Muscle layer of duodenum (tissue), 2 donors: ENCODE measurements around the gene CLASRP.

Source experiments
- H3K27ac ChIP-seq: one replicate; pipeline ENCODE4 v1.7.0; 2013; ENCODE audit warnings: mild to moderate bottlenecking, low read length
- H3K27me3 ChIP-seq: one replicate; pipeline ENCODE4 v1.7.0; 2013; ENCODE audit warnings: low read depth, mild to moderate bottlenecking, control low read depth, low read length
- H3K36me3 ChIP-seq, 2 donors: one replicate each; pipeline ENCODE4 v1.7.0; 2013; ENCODE audit warnings: low read length in 2 of 2, control low read depth in 1 of 2, mild to moderate bottlenecking in 1 of 2; ENCODE audit not compliant: insufficient read depth in 2 of 2, control insufficient read depth in 1 of 2
- H3K4me1 ChIP-seq, 2 donors: one replicate each; pipeline ENCODE4 v1.7.0; 2013; ENCODE audit warnings: low read length in 2 of 2, mild to moderate bottlenecking in 2 of 2, control low read depth in 1 of 2, moderate library complexity in 1 of 2; ENCODE audit not compliant: insufficient read depth in 2 of 2, control insufficient read depth in 1 of 2
- H3K4me3 ChIP-seq, 2 donors: one replicate each; pipeline ENCODE4 v1.7.0; 2013; ENCODE audit warnings: low read length in 2 of 2, low read depth in 1 of 2, mild to moderate bottlenecking in 1 of 2
- H3K9me3 ChIP-seq, 2 donors: one replicate each; pipeline ENCODE4 v1.7.0; 2013; ENCODE audit warnings: low read length in 2 of 2, control low read depth in 1 of 2, mild to moderate bottlenecking in 1 of 2; ENCODE audit not compliant: control insufficient read depth in 1 of 2
- donor health status: healthy.

Gene CLASRP

GRCh38 chr19:45049073-45049736 is 10.4 kb downstream of the CLASRP start:
- Histone ChIP-seq H3K9me3 (no peaks in the 10 kb centered on the region), H3K36me3 (peaks cover 34% of the 10 kb centered on the region in 2 donors), H3K4me3 (no peak overlapping the region), H3K27ac (no peak overlapping the region), H3K27me3 (no peaks in the 10 kb centered on the region), H3K4me1 (peaks cover 12 to 42% of the 10 kb centered on the region in 2 donors)

GRCh38 chr19:45050036-45050435 is 11.2 kb downstream of the CLASRP start:
- Histone ChIP-seq H3K36me3 (peaks cover 32 to 34% of the 10 kb centered on the region in 2 donors), H3K4me1 (peaks cover 12 to 37% of the 10 kb centered on the region in 2 donors), H3K4me3 (no peak overlapping the region), H3K27ac (no peak overlapping the region), H3K27me3 (no peaks in the 10 kb centered on the region), H3K9me3 (no peaks in the 10 kb centered on the region)

- no peak overlapping the region for H3K27ac ChIP-seq
- H3K27me3 ChIP-seq, result no peaks in the 10 kb centered on the region
- H3K36me3 ChIP-seq, result peaks cover 35 to 49% of the 10 kb centered on the region in 2 donors
- peaks cover 0 to 21% of the 10 kb centered on the region in 2 donors for H3K4me1 ChIP-seq
- no peaks in the 10 kb centered on the region for H3K9me3 ChIP-seq
- H3K4me3 ChIP-seq, result no peak overlapping the region
Measured at GRCh38 chr19:45051929-45052579, 13.2 kb downstream of the CLASRP start.

- H3K36me3 ChIP-seq, result peaks cover 71 to 94% of the 10 kb centered on the region in 2 donors
- no peak overlapping the region for H3K4me3 ChIP-seq
- H3K9me3 ChIP-seq, result no peaks in the 10 kb centered on the region
Measured at GRCh38 chr19:45056831-45057230, 18.0 kb downstream of the CLASRP start.

GRCh38 chr19:45057444-45057843 is 18.6 kb downstream of the CLASRP start:
- no peaks in the 10 kb centered on the region for H3K27me3 ChIP-seq
- no peaks in the 10 kb centered on the region for H3K4me1 ChIP-seq
- no peak overlapping the region for H3K27ac ChIP-seq
- H3K9me3 ChIP-seq, result no peaks in the 10 kb centered on the region
- H3K4me3 ChIP-seq, result no peak overlapping the region
- peaks cover 74 to 93% of the 10 kb centered on the region in 2 donors for H3K36me3 ChIP-seq

More at GRCh38 chr19:45056831-45057230, 18.0 kb downstream of the CLASRP start:
- Histone ChIP-seq H3K27me3 (no peaks in the 10 kb centered on the region), H3K27ac (no peak overlapping the region), H3K4me1 (peaks cover 0 to 6% of the 10 kb centered on the region in 2 donors)

GRCh38 chr19:45058622-45059159 is 19.8 kb downstream of the CLASRP start:
- H3K36me3 ChIP-seq, result peaks cover 71 to 93% of the 10 kb centered on the region in 2 donors
- no peaks in the 10 kb centered on the region for H3K27me3 ChIP-seq
- H3K4me3 ChIP-seq, result no peak overlapping the region
- H3K9me3 ChIP-seq, result no peaks in the 10 kb centered on the region
- H3K4me1 ChIP-seq, result no peaks in the 10 kb centered on the region
- no peak overlapping the region for H3K27ac ChIP-seq

GRCh38 chr19:45059258-45059965 is 20.6 kb downstream of the CLASRP start:
- Histone ChIP-seq H3K27me3 (no peaks in the 10 kb centered on the region), H3K9me3 (no peaks in the 10 kb centered on the region), H3K4me3 (no peak overlapping the region), H3K36me3 (peaks cover 70 to 93% of the 10 kb centered on the region in 2 donors), H3K27ac (no peak overlapping the region), H3K4me1 (no peaks in the 10 kb centered on the region)

- H3K27me3 ChIP-seq, result no peaks in the 10 kb centered on the region
- H3K27ac ChIP-seq, result no peak overlapping the region
- peaks cover 63 to 84% of the 10 kb centered on the region in 2 donors for H3K36me3 ChIP-seq
- no peaks in the 10 kb centered on the region for H3K9me3 ChIP-seq
- H3K4me3 ChIP-seq, result no peak overlapping the region
- H3K4me1 ChIP-seq, result no peaks in the 10 kb centered on the region
Measured at GRCh38 chr19:45061965-45062364, 23.1 kb downstream of the CLASRP start.

- H3K36me3 ChIP-seq, result peaks cover 53 to 84% of the 10 kb centered on the region in 2 donors
- H3K27ac ChIP-seq, result no peak overlapping the region
- no peak overlapping the region for H3K4me3 ChIP-seq
- no peaks in the 10 kb centered on the region for H3K4me1 ChIP-seq
- no peaks in the 10 kb centered on the region for H3K27me3 ChIP-seq
- H3K9me3 ChIP-seq, result no peaks in the 10 kb centered on the region
Measured at GRCh38 chr19:45063851-45064801, 25.3 kb downstream of the CLASRP start.

- peaks cover 38 to 84% of the 10 kb centered on the region in 2 donors for H3K36me3 ChIP-seq
- H3K27ac ChIP-seq, result no peak overlapping the region
- no peaks in the 10 kb centered on the region for H3K27me3 ChIP-seq
- H3K4me3 ChIP-seq, result no peak overlapping the region
- no peaks in the 10 kb centered on the region for H3K4me1 ChIP-seq
- H3K9me3 ChIP-seq, result no peaks in the 10 kb centered on the region
Measured at GRCh38 chr19:45066921-45067661, 28.2 kb downstream of the CLASRP start.
